SK-N-SH treated with all-trans-retinoic acid at 6 μM for 48 hours (cell line): Measurements from ENCODE around the gene HBG2.

ENCODE experiments used
- ATAC-seq: fragments of 200-7000 bp; cut with Tn5 transposase; 3 replicates; pipeline ENCODE4 v1.9.1; 2020; ENCODE audit warnings: mild to moderate bottlenecking, moderate library complexity
- ARNTL ChIP-seq: fragments of 450-650 bp; formaldehyde crosslinking; IDR thresholded peaks from 2 replicates; pipeline ENCODE4 v1.5.0; 2020; ENCODE audit warnings: low read depth, mild to moderate bottlenecking, moderate library complexity, borderline replicate concordance
- BACH2 ChIP-seq: fragments of 250-450 bp; sonication (Bioruptor Pico); IDR thresholded peaks from 2 replicates; pipeline ENCODE4 v1.9.0; 2021; ENCODE audit warnings: mild to moderate bottlenecking, borderline replicate concordance
- CSDC2 ChIP-seq: fragments of 250-450 bp; sonication (Bioruptor Pico); IDR thresholded peaks from 2 replicates; pipeline ENCODE4 v1.5.0; 2020; ENCODE audit warnings: mild to moderate bottlenecking, moderate library complexity
- ESRRG ChIP-seq: fragments of 250-450 bp; sonication (Bioruptor Pico); IDR thresholded peaks from 2 replicates; pipeline ENCODE4 v1.6.1; 2021; ENCODE audit warnings: mild to moderate bottlenecking
- GLIS3 ChIP-seq: fragments of 250-450 bp; sonication (Bioruptor Pico); IDR thresholded peaks from 2 replicates; pipeline ENCODE4 v1.5.0; 2020; ENCODE audit warnings: mild to moderate bottlenecking, moderate library complexity
- ISL1 ChIP-seq: fragments of 250-450 bp; sonication (Bioruptor Pico); IDR thresholded peaks from 2 replicates; pipeline ENCODE4 v2.1.2; 2022; ENCODE audit warnings: mild to moderate bottlenecking, moderate library complexity
- OSR1 ChIP-seq: fragments of 250-450 bp; sonication (Bioruptor Pico); IDR thresholded peaks from 2 replicates; pipeline ENCODE4 v1.8.0; 2022; ENCODE audit warnings: moderate library complexity, mild to moderate bottlenecking, inconsistent platforms
- PPARA ChIP-seq: fragments of 250-450 bp; sonication (Bioruptor Pico); IDR thresholded peaks from 2 replicates; pipeline ENCODE4 v1.5.0; 2020; ENCODE audit warnings: mild to moderate bottlenecking, borderline replicate concordance
- RARB ChIP-seq: fragments of 250-450 bp; sonication (Bioruptor Pico); IDR thresholded peaks from 2 replicates; pipeline ENCODE4 v1.8.0; 2021; ENCODE audit warnings: mild to moderate bottlenecking, moderate library complexity
- SNAI2 ChIP-seq: fragments of 250-450 bp; sonication (Bioruptor Pico); IDR thresholded peaks from 2 replicates; pipeline ENCODE4 v1.5.0; 2020; ENCODE audit warnings: mild to moderate bottlenecking, moderate library complexity
- TCF4 ChIP-seq: fragments of 250-450 bp; sonication (Bioruptor Pico); IDR thresholded peaks from 2 replicates; pipeline ENCODE4 v1.8.0; 2021; ENCODE audit warnings: mild to moderate bottlenecking, moderate library complexity, borderline replicate concordance
- TOX ChIP-seq: fragments of 250-450 bp; sonication (Bioruptor Pico); IDR thresholded peaks from 2 replicates; pipeline ENCODE4 v1.8.0; 2021; ENCODE audit warnings: mild to moderate bottlenecking, moderate library complexity, borderline replicate concordance
- ZC3H10 ChIP-seq: fragments of 250-450 bp; sonication (Bioruptor Pico); IDR thresholded peaks from 2 replicates; pipeline ENCODE4 v1.5.1; 2021; ENCODE audit warnings: mild to moderate bottlenecking, moderate library complexity
- ZFP3 ChIP-seq: fragments of 250-450 bp; sonication (Bioruptor Pico); IDR thresholded peaks from 2 replicates; pipeline ENCODE4 v1.5.0; 2020; ENCODE audit warnings: mild to moderate bottlenecking, moderate library complexity
- ZFP30 ChIP-seq: fragments of 450-650 bp; formaldehyde crosslinking; IDR thresholded peaks from 2 replicates; pipeline ENCODE4 v1.5.0; 2022; ENCODE audit warnings: mild to moderate bottlenecking, moderate library complexity
- ZNF565 ChIP-seq: fragments of 450-650 bp; formaldehyde crosslinking; conservative IDR thresholded peaks from 2 replicates; pipeline ENCODE4 v1.5.0; 2020; ENCODE audit warnings: low read depth, mild to moderate bottlenecking, moderate library complexity
- ZNF70 ChIP-seq: fragments of 450-650 bp; formaldehyde crosslinking; IDR thresholded peaks from 2 replicates; pipeline ENCODE4 v1.5.0; 2020; ENCODE audit warnings: mild to moderate bottlenecking, moderate library complexity
- ZNF8 ChIP-seq: fragments of 450-650 bp; formaldehyde crosslinking; IDR thresholded peaks from 2 replicates; pipeline ENCODE4 v1.5.0; 2020; ENCODE audit warnings: mild to moderate bottlenecking, moderate library complexity
- TF ChIP-seq, protein P1 (sequence below): fragments of 250-450 bp; sonication (Bioruptor Pico); IDR thresholded peaks from 2 replicates; pipeline ENCODE4 v1.8.0; 2021; ENCODE audit warnings: low read depth, mild to moderate bottlenecking, moderate library complexity, borderline replicate concordance
- TF ChIP-seq, protein P2 (sequence below): fragments of 250-450 bp; sonication (Bioruptor Pico); IDR thresholded peaks from 2 replicates; pipeline ENCODE4 v1.5.0; 2020; ENCODE audit warnings: mild to moderate bottlenecking, moderate library complexity
- TF ChIP-seq, protein P3 (sequence below): fragments of 250-450 bp; sonication (Bioruptor Pico); IDR thresholded peaks from 2 replicates; pipeline ENCODE4 v1.8.0; 2020; ENCODE audit warnings: mild to moderate bottlenecking, moderate library complexity, borderline replicate concordance
- TF ChIP-seq, protein P4 (sequence below): fragments of 250-450 bp; sonication (Bioruptor Pico); IDR thresholded peaks from 2 replicates; pipeline ENCODE4 v1.5.1; 2020; ENCODE audit warnings: low read depth, mild to moderate bottlenecking, moderate library complexity
- TF ChIP-seq, protein P5 (sequence below): fragments of 250-450 bp; sonication (Bioruptor Pico); IDR thresholded peaks from 2 replicates; pipeline ENCODE4 v1.5.1; 2021; ENCODE audit warnings: mild to moderate bottlenecking, moderate library complexity

Gene HBG2

DNA sequence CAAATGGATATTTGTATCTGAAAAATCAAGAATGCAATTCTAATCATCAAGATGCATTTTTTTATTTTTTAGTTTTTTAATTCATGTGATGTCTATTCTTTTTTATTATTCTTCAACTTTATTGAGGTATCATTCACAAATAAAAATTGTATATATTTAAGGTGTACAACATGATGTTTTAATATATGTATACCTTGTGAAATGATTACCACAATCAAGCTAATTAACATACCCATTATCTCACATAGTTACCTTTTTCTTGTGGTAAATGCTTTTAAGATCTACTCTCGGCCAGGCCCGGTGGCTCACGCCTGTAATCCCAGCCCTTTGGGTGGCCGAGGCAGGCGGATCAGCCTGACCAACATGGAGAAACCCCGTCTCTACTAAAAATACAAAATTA is 31.4 kb downstream of the HBG2 start:
- TF ChIP-seq ZC3H10 (CRISPR knock-in tag): no peak
- no peak for TF ChIP-seq ISL1 (CRISPR knock-in tag)
- no peak for TF ChIP-seq TOX (CRISPR knock-in tag)
- TF ChIP-seq, protein P1, sequence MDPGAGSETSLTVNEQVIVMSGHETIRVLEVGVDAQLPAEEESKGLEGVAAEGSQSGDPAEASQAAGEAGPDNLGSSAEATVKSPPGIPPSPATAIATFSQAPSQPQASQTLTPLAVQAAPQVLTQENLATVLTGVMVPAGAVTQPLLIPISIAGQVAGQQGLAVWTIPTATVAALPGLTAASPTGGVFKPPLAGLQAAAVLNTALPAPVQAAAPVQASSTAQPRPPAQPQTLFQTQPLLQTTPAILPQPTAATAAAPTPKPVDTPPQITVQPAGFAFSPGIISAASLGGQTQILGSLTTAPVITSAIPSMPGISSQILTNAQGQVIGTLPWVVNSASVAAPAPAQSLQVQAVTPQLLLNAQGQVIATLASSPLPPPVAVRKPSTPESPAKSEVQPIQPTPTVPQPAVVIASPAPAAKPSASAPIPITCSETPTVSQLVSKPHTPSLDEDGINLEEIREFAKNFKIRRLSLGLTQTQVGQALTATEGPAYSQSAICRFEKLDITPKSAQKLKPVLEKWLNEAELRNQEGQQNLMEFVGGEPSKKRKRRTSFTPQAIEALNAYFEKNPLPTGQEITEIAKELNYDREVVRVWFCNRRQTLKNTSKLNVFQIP: no peak
- no peak for TF ChIP-seq ARNTL (CRISPR knock-in tag)
- ATAC-seq: no peak

DNA sequence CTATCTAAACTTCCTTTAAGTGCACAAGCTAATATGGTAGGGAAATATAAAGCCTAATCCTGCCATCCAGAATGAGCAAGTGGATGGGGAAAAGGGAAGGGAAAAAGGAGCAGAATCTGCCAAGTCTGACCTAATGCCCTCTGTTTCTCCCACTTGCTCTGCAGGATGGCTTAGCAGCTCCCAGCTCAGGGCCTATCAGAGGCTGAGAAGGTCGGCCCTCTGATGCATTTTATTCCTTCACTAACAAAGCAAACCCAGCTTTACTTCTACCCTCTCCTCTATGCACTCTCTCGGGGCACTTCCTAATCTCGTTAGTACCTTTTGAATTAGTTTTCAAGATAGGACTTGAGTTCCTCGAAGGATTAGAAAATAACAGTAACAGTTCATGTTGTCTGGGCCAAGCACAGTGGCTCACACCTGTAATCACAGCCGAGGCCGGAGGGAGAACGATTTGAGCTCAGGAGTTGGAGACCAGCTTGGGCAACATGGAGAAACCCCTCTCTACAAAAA is 44.1 kb downstream of the HBG2 start:
- TF ChIP-seq ZNF70: no peak
- TF ChIP-seq SNAI2 (CRISPR knock-in tag): no peak
- no peak for TF ChIP-seq RARB
- TF ChIP-seq TCF4 (CRISPR knock-in tag): no peak
- TF ChIP-seq ISL1 (CRISPR knock-in tag): no peak
- TF ChIP-seq, protein P2, sequence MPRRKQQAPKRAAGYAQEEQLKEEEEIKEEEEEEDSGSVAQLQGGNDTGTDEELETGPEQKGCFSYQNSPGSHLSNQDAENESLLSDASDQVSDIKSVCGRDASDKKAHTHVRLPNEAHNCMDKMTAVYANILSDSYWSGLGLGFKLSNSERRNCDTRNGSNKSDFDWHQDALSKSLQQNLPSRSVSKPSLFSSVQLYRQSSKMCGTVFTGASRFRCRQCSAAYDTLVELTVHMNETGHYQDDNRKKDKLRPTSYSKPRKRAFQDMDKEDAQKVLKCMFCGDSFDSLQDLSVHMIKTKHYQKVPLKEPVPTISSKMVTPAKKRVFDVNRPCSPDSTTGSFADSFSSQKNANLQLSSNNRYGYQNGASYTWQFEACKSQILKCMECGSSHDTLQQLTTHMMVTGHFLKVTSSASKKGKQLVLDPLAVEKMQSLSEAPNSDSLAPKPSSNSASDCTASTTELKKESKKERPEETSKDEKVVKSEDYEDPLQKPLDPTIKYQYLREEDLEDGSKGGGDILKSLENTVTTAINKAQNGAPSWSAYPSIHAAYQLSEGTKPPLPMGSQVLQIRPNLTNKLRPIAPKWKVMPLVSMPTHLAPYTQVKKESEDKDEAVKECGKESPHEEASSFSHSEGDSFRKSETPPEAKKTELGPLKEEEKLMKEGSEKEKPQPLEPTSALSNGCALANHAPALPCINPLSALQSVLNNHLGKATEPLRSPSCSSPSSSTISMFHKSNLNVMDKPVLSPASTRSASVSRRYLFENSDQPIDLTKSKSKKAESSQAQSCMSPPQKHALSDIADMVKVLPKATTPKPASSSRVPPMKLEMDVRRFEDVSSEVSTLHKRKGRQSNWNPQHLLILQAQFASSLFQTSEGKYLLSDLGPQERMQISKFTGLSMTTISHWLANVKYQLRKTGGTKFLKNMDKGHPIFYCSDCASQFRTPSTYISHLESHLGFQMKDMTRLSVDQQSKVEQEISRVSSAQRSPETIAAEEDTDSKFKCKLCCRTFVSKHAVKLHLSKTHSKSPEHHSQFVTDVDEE (CRISPR knock-in tag): no peak
- TF ChIP-seq CSDC2: no peak
- no peak for TF ChIP-seq ZC3H10 (CRISPR knock-in tag)
- no peak for TF ChIP-seq OSR1 (CRISPR knock-in tag)
- no peak for TF ChIP-seq GLIS3 (CRISPR knock-in tag)
- TF ChIP-seq ZFP30 (CRISPR knock-in tag): no peak
- no peak for TF ChIP-seq BACH2
- TF ChIP-seq ARNTL (CRISPR knock-in tag): no peak
- no peak for TF ChIP-seq ZNF565 (CRISPR knock-in tag)
- TF ChIP-seq PPARA: no peak
- TF ChIP-seq ESRRG (CRISPR knock-in tag): no peak
- TF ChIP-seq ZNF8 (CRISPR knock-in tag): no peak
- TF ChIP-seq, protein P3, sequence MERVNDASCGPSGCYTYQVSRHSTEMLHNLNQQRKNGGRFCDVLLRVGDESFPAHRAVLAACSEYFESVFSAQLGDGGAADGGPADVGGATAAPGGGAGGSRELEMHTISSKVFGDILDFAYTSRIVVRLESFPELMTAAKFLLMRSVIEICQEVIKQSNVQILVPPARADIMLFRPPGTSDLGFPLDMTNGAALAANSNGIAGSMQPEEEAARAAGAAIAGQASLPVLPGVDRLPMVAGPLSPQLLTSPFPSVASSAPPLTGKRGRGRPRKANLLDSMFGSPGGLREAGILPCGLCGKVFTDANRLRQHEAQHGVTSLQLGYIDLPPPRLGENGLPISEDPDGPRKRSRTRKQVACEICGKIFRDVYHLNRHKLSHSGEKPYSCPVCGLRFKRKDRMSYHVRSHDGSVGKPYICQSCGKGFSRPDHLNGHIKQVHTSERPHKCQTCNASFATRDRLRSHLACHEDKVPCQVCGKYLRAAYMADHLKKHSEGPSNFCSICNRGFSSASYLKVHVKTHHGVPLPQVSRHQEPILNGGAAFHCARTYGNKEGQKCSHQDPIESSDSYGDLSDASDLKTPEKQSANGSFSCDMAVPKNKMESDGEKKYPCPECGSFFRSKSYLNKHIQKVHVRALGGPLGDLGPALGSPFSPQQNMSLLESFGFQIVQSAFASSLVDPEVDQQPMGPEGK (CRISPR knock-in tag): no peak
- TF ChIP-seq ZFP3 (CRISPR knock-in tag): no peak
- TF ChIP-seq, protein P4, sequence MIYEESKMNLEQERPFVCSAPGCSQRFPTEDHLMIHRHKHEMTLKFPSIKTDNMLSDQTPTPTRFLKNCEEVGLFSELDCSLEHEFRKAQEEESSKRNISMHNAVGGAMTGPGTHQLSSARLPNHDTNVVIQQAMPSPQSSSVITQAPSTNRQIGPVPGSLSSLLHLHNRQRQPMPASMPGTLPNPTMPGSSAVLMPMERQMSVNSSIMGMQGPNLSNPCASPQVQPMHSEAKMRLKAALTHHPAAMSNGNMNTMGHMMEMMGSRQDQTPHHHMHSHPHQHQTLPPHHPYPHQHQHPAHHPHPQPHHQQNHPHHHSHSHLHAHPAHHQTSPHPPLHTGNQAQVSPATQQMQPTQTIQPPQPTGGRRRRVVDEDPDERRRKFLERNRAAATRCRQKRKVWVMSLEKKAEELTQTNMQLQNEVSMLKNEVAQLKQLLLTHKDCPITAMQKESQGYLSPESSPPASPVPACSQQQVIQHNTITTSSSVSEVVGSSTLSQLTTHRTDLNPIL: no peak
- no peak for ATAC-seq

DNA sequence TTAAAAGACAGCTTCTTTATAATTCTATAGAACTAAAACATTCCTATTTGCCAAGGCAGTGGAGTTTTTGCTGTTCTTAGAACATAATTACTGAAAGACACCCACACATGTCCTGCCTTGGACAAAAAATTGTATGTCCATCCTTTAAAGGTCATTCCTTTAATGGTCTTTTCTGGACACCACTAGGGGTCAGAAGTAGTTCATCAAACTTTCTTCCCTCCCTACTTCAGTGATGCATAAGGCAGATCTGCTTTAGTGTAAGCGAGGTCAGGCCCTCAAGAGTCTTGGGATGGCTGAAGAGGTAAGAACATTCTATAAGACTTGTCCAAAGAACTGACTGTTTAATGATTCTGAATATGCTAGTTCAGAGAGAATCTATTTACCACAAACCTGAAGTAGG is 49.8 kb downstream of the HBG2 start:
- ATAC-seq: peak; percentile 93
- TF ChIP-seq ZFP30 (CRISPR knock-in tag): no peak
- TF ChIP-seq ZNF70: no peak
- TF ChIP-seq CSDC2: no peak

DNA sequence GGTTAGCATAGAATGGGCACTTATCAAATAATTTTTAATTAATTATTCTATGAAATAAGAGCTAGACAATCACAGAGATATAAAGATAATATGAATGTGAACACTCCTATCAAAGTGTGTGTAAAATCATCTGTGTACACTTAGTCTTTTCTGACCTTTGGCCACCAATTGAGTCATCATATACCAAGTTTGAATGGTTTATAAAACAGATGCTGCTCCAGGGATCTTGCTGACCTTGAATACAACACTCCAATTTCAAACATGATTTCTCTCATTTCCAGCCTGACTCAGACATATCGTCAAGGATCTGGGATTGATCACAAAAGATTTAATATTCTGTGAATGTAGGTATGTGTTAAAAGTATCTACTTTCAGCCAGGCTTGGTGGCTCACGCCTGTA is 51.2 kb downstream of the HBG2 start:
- no peak for ATAC-seq
- no peak for TF ChIP-seq ZNF8 (CRISPR knock-in tag)
- no peak for TF ChIP-seq BACH2
- TF ChIP-seq, protein P4: no peak
- TF ChIP-seq, protein P5, sequence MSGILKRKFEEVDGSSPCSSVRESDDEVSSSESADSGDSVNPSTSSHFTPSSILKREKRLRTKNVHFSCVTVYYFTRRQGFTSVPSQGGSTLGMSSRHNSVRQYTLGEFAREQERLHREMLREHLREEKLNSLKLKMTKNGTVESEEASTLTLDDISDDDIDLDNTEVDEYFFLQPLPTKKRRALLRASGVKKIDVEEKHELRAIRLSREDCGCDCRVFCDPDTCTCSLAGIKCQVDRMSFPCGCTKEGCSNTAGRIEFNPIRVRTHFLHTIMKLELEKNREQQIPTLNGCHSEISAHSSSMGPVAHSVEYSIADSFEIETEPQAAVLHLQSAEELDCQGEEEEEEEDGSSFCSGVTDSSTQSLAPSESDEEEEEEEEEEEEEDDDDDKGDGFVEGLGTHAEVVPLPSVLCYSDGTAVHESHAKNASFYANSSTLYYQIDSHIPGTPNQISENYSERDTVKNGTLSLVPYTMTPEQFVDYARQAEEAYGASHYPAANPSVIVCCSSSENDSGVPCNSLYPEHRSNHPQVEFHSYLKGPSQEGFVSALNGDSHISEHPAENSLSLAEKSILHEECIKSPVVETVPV (CRISPR knock-in tag): no peak
- no peak for TF ChIP-seq OSR1 (CRISPR knock-in tag)
- no peak for TF ChIP-seq GLIS3 (CRISPR knock-in tag)
